AG09319 (cell line): Measurements from ENCODE around the gene GPR4.

Experiments
- DNase-seq: peaks from one replicate; pipeline ENCODE4 v3.0.0-alpha.2; 2010; ENCODE audit warnings: low read depth; ENCODE audit errors: extremely low read depth
- TF ChIP-seq, protein P1 (sequence below): IDR thresholded peaks from 2 replicates; pipeline ENCODE4 v1.5.1; 2011; ENCODE audit warnings: low read depth, mild to moderate bottlenecking, inconsistent platforms, low read length, moderate library complexity

GPR4 gene

GRCh38 chr19:45600340-45600885, 1.6 kb downstream of the GPR4 start:
- TF ChIP-seq, protein P1, sequence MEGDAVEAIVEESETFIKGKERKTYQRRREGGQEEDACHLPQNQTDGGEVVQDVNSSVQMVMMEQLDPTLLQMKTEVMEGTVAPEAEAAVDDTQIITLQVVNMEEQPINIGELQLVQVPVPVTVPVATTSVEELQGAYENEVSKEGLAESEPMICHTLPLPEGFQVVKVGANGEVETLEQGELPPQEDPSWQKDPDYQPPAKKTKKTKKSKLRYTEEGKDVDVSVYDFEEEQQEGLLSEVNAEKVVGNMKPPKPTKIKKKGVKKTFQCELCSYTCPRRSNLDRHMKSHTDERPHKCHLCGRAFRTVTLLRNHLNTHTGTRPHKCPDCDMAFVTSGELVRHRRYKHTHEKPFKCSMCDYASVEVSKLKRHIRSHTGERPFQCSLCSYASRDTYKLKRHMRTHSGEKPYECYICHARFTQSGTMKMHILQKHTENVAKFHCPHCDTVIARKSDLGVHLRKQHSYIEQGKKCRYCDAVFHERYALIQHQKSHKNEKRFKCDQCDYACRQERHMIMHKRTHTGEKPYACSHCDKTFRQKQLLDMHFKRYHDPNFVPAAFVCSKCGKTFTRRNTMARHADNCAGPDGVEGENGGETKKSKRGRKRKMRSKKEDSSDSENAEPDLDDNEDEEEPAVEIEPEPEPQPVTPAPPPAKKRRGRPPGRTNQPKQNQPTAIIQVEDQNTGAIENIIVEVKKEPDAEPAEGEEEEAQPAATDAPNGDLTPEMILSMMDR: no peak
- DNase-seq: no peak

DNA sequence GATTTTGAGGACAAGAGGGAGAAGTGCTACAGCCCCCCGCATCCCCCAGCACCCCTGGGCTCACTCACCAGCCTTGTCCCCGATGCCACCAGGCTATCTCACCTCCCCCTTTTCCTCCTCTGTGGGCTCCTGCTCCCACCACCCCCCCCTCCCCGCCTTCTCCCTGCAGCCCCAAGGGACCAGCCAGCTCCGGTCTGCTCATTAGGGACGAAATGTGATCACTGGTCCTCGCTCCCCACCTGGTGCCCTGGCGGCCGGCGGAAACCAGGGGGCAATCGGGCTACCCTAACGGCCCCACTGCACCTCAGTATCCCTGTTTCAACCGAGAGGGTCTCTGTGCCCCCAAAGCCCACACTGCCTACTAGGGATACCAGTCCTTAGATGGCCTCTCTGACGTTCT, 2.7 kb downstream of the GPR4 start:
- DNase-seq: no peak

DNA sequence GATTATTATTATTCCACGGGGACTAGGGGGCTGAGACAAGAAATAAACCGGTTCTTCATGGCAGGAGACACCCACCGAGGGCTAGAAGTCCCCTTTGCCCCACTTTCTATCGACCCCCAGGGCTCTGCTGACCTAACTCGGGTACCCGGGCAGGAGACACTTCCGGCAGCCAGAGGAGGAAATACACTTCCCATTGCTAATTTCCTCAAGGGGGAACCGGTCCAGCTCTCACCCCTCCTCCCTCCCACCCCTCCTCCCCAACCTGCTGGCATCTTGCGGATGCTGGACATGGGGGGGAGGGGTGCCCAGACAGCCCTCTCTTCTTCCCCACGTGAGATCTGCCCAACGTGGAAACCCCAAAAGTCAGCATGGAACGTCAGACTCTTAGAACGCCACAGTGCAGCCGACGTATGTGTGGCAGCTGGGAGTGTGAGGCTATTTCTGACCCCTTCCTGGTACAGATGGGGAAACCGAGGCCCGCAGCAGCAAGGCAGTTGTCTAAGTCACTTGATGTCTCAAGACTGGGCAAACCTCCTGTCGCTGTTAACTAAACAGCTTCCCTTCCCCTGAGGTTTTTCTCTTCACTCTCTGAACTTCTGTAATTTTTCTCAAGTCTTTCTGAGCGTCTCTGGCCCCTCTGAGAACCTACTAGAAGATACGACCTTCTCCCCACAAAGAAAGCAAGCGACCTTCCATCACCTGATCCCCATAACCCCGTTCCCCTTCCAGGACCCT, 3.6 kb downstream of the GPR4 start:
- TF ChIP-seq, protein P1: no peak
- DNase-seq: no peak

More for the DNA sequence above, 2.7 kb downstream of the GPR4 start:
- TF ChIP-seq, protein P1: no peak

- TF ChIP-seq, protein P1: no peak
- DNase-seq: no peak
These were observed 4.4 kb downstream of the GPR4 start for GRCh38 chr19:45597425-45598111.

DNA sequence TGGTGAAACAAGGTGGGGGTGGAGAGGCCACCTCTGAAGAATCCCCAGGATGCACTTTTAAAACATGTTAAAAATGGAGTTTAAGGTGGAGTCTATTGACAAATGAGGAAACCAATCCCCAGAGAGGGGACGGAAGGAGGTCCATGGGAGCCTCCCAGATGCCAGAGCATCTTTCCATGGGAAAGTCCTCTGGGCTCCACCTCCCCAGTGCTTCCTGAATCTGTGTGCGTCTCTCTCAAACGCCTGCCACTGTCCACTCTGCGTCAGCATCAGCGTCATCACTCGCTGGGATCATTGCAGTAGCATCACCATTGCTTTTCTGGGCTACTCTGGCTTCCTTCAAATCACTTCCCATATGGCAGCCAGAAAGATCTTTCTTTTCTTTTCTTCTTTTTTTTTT, 6.2 kb downstream of the GPR4 start:
- TF ChIP-seq, protein P1: no peak

DNA sequence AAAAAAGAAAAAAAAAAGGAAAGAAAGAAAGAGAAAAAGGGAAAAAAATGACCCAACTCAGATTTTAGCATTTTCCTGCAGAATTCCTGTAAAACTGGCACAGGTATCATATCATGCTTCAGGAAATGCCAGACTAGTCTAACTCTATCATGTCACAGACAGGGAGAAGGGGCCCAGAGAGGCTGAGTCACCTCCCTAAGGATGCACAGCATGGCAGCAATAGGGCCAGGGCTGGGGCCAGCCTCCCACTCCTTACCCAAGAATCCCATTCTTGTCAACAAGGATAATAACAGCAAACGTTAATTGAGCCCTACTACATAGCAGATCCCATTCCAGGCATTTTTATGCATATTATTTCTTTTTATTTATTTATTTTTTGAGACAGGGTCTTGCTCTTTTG, 8.5 kb downstream of the GPR4 start:
- no peak for DNase-seq
- TF ChIP-seq, protein P1: no peak

More for the DNA sequence above, 6.2 kb downstream of the GPR4 start:
- DNase-seq: no peak

GRCh38 chr19:45592366-45592765, 9.6 kb downstream of the GPR4 start:
- TF ChIP-seq, protein P1: no peak
- DNase-seq: no peak
